ENCODE results near the gene KLHL5. TPM values are rescaled to one million over a fixed set of nuclear protein-coding genes. Genes with fewer than 3 reads are reported as not detected.
"Not testable (repeated sequence)": the region's sequence is repeated elsewhere in the genome, so short reads cannot be mapped to it uniquely, and the experiment has no call there.

KLHL5 gene, protein sequence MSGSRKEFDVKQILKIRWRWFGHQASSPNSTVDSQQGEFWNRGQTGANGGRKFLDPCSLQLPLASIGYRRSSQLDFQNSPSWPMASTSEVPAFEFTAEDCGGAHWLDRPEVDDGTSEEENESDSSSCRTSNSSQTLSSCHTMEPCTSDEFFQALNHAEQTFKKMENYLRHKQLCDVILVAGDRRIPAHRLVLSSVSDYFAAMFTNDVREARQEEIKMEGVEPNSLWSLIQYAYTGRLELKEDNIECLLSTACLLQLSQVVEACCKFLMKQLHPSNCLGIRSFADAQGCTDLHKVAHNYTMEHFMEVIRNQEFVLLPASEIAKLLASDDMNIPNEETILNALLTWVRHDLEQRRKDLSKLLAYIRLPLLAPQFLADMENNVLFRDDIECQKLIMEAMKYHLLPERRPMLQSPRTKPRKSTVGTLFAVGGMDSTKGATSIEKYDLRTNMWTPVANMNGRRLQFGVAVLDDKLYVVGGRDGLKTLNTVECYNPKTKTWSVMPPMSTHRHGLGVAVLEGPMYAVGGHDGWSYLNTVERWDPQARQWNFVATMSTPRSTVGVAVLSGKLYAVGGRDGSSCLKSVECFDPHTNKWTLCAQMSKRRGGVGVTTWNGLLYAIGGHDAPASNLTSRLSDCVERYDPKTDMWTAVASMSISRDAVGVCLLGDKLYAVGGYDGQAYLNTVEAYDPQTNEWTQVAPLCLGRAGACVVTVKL
- total RNA-seq: 29.5 TPM

GRCh38 chr4:39062094-39062769 lies at the start of gene KLHL5:
KLHL5 (plus strand) TSS chr4:39062232; CDS start chr4:39062653, 421 bp downstream.
- DNase-seq: peak; percentile 54

GRCh38 chr4:39014028-39014427 lies 48.0 kb upstream of the KLHL5 start:
- DNase-seq: no peak

DNA sequence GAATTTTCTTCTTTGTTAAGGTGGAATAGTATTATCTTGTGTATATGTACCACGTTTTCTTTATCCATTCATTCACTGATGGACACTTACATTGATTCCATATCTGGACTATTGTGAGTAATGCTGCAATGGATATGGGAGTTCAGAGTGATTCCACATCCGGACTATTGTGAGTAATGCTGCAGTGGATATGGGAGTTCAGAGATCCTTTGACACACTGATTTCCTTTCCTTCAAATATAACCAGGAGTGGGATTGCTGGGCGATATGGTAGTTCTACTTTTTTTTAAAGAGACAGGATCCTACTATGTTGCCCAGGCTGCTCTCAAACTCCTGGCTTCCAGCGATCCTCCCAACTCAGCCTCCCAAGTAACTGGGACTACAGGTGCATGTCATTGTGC lies 41.9 kb upstream of the KLHL5 start:
- DNase-seq: no peak

DNA sequence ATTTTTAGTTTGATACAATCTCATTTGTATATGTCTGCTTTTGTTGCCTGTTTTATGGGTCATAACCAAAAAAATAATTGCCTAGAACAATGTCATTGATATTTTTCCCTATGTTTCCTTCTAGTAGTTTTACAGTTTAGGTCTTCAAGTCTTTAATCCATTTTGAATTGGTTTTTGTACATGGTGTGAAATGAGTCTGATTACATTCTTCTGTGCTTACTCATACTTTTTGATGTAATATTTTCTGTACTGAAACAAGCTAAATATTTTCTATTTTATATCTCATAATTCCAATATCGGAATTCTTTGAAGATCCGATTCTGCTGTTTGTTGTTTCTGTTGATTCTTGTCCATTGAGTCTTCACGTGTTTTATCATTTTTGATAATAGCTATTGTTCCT lies 40.4 kb upstream of the KLHL5 start:
- DNase-seq: no peak

DNA sequence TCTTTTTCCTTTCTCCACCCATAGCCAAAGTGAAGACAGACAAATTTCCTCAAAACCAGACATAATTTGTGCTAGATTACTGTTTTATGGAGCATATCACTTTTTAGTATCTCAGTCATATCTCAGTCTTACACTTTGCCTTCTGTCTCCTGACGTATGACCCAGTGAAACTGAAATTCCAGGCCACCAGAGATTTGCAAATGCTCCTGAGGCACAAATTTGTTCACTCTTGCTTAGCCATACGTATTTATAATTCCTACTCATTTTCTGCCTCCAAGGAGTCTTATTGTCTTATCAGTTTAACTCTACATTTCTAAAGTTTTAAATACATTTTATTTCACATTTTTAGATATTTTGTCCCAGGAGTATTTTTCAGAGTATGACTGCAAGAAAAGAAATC lies 39.8 kb upstream of the KLHL5 start:
- DNase-seq: no peak

- DNase-seq: no peak
These were observed 39.0 kb upstream of the KLHL5 start for GRCh38 chr4:39023059-39023458.

- DNase-seq: no peak
These were observed 37.6 kb upstream of the KLHL5 start for GRCh38 chr4:39024311-39024865.

GRCh38 chr4:39025552-39026085 lies 36.4 kb upstream of the KLHL5 start:
- DNase-seq: no peak

DNA sequence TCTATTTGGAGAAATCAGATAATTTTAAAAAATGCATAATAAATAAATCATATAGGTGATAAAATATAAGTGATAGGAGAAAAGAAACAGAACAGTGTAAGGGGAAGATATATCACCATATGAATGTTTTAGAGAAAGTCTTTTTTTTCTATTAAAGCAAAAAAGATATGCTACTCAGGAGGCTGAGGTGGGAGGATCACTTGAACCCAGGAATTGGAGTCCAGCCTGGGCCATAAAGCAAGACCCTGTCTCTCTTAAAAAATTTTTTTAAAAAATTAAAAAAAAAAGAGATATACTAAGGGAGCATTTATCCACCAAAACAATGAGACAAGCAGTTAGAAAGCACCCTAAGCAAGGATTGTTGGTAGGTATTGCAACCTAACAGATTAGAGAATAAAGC lies 35.9 kb upstream of the KLHL5 start:
- no peak for DNase-seq

DNA sequence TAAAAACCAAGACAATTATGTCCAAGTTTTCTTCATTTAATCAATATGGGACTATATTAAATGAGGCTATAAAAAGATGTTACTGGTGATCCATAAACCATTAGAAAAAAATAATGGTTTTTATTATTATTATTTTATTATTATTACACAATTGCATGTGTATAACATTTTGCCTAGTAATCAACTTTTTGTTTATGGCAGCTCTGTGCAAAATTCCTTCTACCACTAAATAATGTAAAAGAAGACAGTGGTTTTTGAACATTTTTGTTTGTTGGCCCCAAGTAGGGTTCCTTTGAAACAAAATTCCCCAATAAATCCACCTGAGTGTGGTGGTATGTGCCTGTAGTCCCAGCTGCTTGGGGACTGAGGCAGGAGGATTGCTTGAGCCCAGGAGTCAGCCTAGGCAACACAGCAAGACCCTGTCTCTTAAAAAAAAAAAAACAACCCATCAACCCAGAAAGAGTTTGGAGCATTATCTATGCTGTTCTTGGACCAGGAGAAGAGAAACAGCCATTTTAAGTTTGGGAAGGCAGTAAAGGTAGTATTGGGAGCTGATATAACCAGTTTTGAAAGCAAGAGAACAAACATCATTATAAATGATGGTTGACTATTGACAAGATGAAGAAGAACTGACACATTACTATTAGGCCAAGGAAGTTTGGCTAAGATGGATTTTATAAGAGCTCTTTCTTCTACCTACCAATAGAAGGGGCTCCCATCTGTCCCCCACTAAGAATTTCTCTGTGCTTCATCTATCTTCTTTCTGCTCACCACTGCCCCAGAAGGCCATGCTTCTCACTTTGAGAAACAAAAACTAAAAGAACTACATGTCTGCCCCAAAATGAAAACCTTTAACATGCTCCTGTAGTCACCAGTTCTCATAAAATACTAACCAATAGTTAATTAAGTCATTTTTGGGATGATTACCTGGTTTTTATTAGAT lies 32.0 kb upstream of the KLHL5 start:
- no peak for DNase-seq

- no peak for DNase-seq
These were observed 31.3 kb upstream of the KLHL5 start for GRCh38 chr4:39030725-39031124.

GRCh38 chr4:39031590-39032020 lies 30.4 kb upstream of the KLHL5 start:
- not testable (repeated sequence) for DNase-seq

DNA sequence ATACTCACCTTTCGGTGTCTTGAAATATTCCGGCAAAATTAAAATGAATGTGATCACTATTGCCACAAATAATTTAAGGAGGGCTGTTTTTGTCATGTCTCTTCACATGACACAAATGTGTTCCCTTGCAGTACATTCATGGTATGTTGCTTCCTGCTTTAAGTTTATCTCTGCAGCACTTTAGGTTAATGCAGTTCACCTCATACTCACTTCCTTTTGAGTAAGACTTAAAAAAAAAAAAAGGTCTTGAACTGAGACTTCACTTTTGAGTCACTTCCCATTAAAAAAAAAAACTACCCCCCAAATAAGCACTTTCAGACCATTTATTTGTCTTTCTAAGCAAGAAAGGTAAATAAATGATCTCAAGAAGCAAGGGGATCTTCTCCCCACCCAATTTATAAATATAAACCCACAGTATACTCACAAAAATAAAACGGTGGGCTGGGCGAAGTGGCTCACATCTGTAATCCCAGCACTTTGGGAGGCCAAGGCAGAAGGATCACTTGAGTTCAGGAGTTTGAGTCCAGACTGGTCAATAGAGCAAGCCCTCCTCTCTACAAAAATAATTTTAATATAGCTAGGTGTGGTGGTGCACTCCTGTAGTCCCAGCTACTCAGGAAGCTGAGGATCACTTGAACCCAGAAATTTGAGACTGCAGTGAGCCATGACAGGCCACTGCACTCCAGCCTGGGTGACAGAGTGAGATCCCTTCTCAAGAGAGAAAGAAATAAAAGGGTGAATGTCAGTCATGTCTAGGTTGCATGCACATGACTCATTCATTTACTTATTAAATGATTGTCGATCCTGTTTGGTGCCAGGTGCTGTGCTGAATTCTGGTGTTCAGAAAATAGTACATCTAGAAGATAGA lies 29.6 kb upstream of the KLHL5 start, which contains the start of gene TMEM156:
Gene TMEM156, minus strand, starts transcription at position 192 of the 868 bp plus-strand sequence. Its CDS starts 96 bp downstream, at position 96.
- no peak for DNase-seq

GRCh38 chr4:39036172-39036571 lies 25.9 kb upstream of the KLHL5 start:
- DNase-seq: no peak

GRCh38 chr4:39037491-39037825 lies 24.6 kb upstream of the KLHL5 start:
- peak; percentile 39 for DNase-seq

GRCh38 chr4:39037941-39038340 lies 24.1 kb upstream of the KLHL5 start:
- DNase-seq: peak; percentile 26

DNA sequence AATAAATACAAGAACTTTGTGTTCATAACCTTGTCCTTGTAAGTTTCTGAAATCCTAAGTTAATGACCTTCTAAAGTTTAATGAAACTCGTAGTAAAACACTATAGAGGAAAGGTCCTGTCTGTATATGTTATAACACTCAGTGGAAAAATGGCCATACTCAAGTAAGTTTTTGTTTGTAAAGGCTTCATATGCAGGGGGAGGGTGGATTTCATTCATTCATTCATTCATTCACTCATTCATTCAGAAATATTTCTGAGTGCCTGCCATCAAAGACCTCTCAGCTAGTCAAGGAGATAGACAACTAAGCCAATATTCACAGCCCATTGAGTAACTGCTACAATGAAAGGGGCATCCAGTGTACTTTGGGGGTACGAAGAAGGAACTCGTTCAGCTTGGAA lies 22.9 kb upstream of the KLHL5 start:
- DNase-seq: no peak

DNA sequence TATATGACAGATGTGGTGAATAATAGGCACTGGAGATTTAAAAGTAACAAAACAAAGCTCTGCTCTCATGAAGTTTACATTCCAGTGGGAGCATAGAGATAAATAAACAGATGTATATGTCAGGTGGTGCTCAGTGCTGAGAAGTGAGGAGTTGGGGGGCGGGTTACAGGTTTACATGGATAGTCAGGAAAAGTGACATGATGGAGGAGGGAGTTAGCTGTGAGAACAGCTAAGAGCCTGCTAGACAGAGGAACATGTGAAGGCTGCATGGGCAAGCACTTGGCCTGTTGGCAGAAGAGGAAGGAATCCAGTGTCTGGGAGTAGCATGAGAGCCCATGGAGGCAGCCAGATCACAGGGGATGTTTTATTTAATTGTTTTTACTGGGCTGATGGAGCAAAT lies 19.7 kb upstream of the KLHL5 start:
- DNase-seq: no peak

GRCh38 chr4:39043058-39043860 lies 18.8 kb upstream of the KLHL5 start:
- no peak for DNase-seq

All from tongue (tissue), 2 donors.